Activated T-helper 1 cell treated with anti-CD3 and anti-CD28 coated beads, Interleukin-12 subunit alpha, Interleukin-12 subunit beta, Interleukin-2, Interleukin-4 antibody, amounts not matched to agents 30 ng/mL and 10 ng/mL and 1 ng/mL, durations not matched to agents 14 hours and 24 hours and 36 hours (primary cell): ENCODE data around the gene JARID2. TPM values are rescaled to one million over a fixed set of nuclear protein-coding genes. Genes with fewer than 3 reads are reported as not detected.

Experiments used
- DNase-seq: peaks from one replicate; pipeline ENCODE4 v3.0.0; 2021; ENCODE audit warnings: low spot score
- H3K27ac Mint-ChIP-seq: one replicate; pipeline ENCODE4 v1.8.0; 2021; ENCODE audit warnings: mild to moderate bottlenecking, mixed read lengths
- H3K27me3 Mint-ChIP-seq: one replicate; pipeline ENCODE4 v1.8.0; 2022; ENCODE audit warnings: mild to moderate bottlenecking, moderate library complexity, mixed read lengths; ENCODE audit not compliant: insufficient read depth
- H3K36me3 Mint-ChIP-seq: one replicate; pipeline ENCODE4 v1.8.0; 2021; ENCODE audit warnings: low read depth, mixed read lengths
- H3K4me1 Mint-ChIP-seq: one replicate; pipeline ENCODE4 v1.8.0; 2021; ENCODE audit warnings: low read depth, mixed read lengths
- H3K4me3 Mint-ChIP-seq: one replicate; pipeline ENCODE4 v1.8.0; 2021; ENCODE audit warnings: mild to moderate bottlenecking, moderate library complexity, mixed read lengths
- H3K9me3 Mint-ChIP-seq: one replicate; pipeline ENCODE4 v1.8.0; 2021; ENCODE audit warnings: mixed read lengths
- intact Hi-C: fragments of 100-400 bp; cut with micrococcal nuclease; formaldehyde crosslinking; loops from one replicate; pipeline ENCODE4 v1.15.1; 2024
- total RNA-seq: library from RNA; stranded (reverse); gene quantifications from 2 replicates; pipeline ENCODE4 v1.2.3, GENCODE V29; 2022

The JARID2 gene
- total RNA-seq, 1 donor from 2014 or later: 60.5 TPM

DNA sequence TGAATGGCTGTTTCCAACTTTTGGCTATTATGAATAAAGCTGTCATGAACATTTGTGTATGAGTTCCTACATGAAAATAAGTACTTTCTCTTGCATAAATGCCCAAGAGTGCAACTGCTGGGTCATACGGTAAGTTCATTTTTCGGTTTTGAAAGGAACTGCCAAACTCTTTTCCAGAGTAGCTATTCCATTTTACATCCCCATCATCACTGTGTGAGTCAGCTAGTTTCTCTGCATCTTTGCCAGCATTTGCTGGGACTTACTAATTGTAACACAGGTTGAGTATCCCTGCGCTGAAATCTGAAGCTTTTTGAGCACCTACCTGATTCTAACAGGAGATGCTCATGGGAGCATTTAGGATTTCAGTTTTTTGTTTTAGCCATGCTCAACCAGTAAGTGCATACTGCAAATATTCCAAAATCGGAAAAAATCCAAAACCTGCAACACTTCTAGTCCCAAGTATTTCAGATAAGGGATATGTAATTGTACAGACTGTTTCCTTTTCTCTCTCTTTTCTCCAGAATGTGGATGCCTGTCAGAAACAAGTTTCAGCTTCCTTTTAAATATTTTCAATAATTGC, 298.5 kb downstream of the JARID2 start:
- Mint-ChIP-seq H3K4me1 (no peaks in the 10 kb centered on the region), H3K27me3 (no peaks in the 10 kb centered on the region), H3K36me3 (no peaks in the 10 kb centered on the region), H3K9me3 (no peaks in the 10 kb centered on the region), H3K27ac (no peak overlapping the region), H3K4me3 (no peak overlapping the region)
- DNase-seq: no peak
- intact Hi-C loops: no loop called here

DNA sequence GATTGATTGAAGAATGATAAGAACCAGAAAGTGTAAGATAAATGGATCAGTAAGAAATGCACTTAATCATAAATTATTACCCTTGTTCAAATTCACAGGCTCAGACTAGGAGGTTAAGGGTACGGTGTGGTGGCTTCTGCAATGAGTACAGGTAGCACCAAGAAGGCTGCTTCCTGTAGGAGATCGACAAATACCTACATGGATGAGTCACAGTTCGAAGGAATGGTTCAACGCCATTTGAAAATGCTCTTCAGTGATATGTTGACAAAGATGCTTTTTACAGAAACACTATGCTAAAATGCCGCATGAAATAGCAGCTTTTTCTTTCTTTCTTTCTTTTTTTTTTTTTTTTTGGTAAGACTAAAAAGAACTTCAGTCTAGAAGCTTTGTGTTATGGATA, 300.7 kb downstream of the JARID2 start:
- Mint-ChIP-seq H3K4me3 (no peak overlapping the region), H3K27me3 (no peaks in the 10 kb centered on the region), H3K4me1 (no peaks in the 10 kb centered on the region), H3K36me3 (peaks cover 2% of the 10 kb centered on the region), H3K27ac (no peak overlapping the region), H3K9me3 (no peaks in the 10 kb centered on the region)
- no peak for DNase-seq
- intact Hi-C loops: no loop called here

DNA sequence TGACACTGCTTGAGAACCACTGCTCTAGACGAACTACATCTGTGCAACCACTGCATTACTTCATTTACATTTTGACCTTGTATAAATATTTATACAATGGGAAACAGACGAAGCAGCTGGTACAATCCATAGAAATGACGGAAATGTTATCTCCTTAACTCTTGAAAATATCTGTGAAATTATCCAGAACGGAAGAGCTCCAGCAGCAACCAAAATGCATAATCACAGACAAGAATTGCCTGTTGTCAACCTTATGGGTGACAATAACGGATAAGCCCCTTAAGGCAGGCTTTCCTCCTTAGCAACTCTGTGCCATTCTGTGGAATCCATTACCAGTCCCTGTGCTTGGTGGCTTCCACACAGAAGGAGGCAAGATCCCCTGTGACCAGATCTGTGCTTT, 301.5 kb downstream of the JARID2 start:
- Mint-ChIP-seq H3K4me1 (no peaks in the 10 kb centered on the region), H3K27ac (no peak overlapping the region), H3K9me3 (no peaks in the 10 kb centered on the region), H3K4me3 (no peak overlapping the region), H3K36me3 (peaks cover 2% of the 10 kb centered on the region), H3K27me3 (no peaks in the 10 kb centered on the region)
- intact Hi-C loops: no loop called here
- no peak for DNase-seq

DNA sequence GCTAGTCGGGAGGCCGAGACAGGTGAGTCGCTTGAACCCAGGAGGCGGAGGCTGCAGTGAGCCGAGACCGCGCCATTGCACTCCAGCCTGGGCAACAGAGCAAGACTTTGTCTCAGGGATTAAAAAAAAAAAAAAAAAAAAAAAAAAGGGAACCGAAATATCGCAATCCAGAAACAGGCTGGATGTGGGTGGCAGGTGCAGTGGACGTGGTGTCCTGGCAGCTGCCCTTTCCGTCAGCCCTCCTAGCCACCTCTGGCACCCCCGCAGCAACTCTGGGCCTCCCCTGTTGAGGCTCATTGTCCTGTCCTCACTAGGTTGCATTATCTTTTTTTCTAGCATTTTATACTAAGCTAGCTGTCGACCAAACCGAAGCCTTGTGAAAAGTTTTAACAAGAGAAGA, 303.5 kb downstream of the JARID2 start:
- H3K36me3 Mint-ChIP-seq: peaks cover 2% of the 10 kb centered on the region
- intact Hi-C loops: no loop called here
- H3K27ac Mint-ChIP-seq: no peak overlapping the region

DNA sequence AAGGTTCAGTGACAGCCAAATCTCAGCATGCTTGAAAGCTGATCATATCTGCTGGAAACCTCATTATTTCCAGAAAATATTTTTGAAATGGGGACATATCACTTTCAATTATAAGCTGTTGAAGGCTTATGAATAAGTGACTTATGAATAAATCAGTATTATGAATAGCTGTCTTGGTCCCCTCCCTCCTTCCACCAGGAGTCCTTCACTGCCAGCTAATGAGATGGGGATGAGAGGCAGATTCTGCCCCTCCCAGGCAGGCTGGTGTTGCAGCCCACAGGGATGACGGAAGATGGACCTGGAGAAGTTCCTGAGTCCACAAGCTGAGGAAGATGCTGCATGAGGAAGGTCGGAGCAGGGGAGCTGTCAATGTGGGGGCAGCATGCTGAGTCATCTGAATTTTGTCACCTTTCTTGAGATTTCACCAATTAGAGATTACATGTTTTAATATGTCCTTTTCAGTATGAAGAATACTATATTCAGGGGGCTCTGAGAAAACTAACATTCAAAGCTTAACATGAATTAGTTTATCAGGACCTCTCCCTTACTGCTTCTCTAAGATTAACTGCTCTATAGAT, 304.8 kb downstream of the JARID2 start:
- Mint-ChIP-seq H3K4me3 (no peak overlapping the region), H3K27me3 (no peaks in the 10 kb centered on the region), H3K4me1 (no peaks in the 10 kb centered on the region), H3K9me3 (no peaks in the 10 kb centered on the region), H3K36me3 (peaks cover 2% of the 10 kb centered on the region), H3K27ac (no peak overlapping the region)
- DNase-seq: no peak
- intact Hi-C loops: no loop called here

More for the DNA sequence above, 303.5 kb downstream of the JARID2 start:
- Mint-ChIP-seq H3K9me3 (no peaks in the 10 kb centered on the region), H3K27me3 (no peaks in the 10 kb centered on the region), H3K4me1 (no peaks in the 10 kb centered on the region), H3K4me3 (no peak overlapping the region)
- DNase-seq: no peak

DNA sequence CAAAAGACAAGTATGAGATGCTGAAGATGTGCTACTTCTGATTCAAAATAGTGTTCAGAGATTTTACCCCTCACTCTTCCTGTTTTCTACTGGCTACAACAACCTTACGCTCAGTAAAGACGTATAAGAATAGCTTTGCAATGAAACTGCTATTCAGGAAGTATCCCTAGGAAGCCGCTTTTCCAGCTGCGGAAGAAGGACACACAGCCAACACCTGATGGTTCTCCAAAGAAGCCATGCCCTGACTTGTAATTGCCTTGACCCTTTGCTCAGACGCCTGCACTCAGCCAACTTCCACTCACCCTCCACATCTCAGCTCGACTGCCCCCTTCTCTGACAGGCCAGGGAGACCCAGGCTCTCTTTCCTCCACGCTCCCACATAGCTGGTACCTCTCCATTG, 305.4 kb downstream of the JARID2 start:
- DNase-seq: no peak
- intact Hi-C loops: no loop called here
- Mint-ChIP-seq H3K27me3 (no peaks in the 10 kb centered on the region), H3K4me1 (no peaks in the 10 kb centered on the region), H3K9me3 (no peaks in the 10 kb centered on the region), H3K27ac (no peak overlapping the region), H3K4me3 (no peak overlapping the region), H3K36me3 (peaks cover 2% of the 10 kb centered on the region)

DNA sequence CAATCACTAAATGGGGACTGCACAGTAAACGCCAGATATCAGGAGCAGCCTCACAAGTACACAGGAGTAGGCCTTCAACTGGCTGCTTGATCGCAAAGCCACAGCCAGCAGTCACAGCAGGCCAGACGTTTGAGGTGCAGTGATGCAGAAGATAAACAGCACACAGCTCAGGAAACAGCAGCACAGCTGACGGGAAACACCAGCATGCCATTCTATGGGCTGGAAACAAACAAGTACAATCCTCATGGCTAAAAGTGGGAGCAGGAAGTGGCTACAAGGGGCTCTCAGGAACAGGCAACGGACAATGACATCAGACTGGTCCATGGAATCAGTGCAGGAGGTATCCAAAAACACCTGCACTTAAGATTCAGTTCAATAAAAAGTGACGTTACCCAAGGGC, 305.9 kb downstream of the JARID2 start:
- Mint-ChIP-seq H3K4me3 (no peak overlapping the region), H3K9me3 (no peaks in the 10 kb centered on the region), H3K36me3 (peaks cover 4% of the 10 kb centered on the region), H3K27me3 (no peaks in the 10 kb centered on the region), H3K4me1 (no peaks in the 10 kb centered on the region), H3K27ac (no peak overlapping the region)
- intact Hi-C loops: no loop called here
- no peak for DNase-seq

DNA sequence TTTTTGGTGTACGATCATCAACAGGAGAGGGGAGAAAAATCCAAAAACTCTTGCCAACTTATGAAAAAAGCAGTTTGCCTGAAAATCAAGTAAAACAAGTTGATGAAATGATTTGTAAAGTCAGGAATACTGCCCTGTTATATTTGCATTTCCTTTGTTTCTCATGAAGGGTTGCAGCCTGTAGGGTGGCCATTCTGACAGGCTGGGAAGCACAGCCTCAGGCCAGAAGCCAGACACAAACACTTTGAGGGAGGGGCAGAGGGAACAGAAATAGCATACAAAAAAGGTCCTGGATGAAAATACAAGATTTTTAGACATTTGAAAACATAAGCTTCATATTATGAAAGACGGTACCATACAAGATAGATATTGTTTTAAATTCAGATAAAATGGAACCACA, 307.2 kb downstream of the JARID2 start:
- DNase-seq: no peak
- no peak overlapping the region for H3K4me3 Mint-ChIP-seq
- no peaks in the 10 kb centered on the region for H3K4me1 Mint-ChIP-seq
- H3K9me3 Mint-ChIP-seq: no peaks in the 10 kb centered on the region
- intact Hi-C loops: no loop called here
- H3K27ac Mint-ChIP-seq: no peak overlapping the region
- H3K27me3 Mint-ChIP-seq: no peaks in the 10 kb centered on the region
- H3K36me3 Mint-ChIP-seq: peaks cover 6% of the 10 kb centered on the region

DNA sequence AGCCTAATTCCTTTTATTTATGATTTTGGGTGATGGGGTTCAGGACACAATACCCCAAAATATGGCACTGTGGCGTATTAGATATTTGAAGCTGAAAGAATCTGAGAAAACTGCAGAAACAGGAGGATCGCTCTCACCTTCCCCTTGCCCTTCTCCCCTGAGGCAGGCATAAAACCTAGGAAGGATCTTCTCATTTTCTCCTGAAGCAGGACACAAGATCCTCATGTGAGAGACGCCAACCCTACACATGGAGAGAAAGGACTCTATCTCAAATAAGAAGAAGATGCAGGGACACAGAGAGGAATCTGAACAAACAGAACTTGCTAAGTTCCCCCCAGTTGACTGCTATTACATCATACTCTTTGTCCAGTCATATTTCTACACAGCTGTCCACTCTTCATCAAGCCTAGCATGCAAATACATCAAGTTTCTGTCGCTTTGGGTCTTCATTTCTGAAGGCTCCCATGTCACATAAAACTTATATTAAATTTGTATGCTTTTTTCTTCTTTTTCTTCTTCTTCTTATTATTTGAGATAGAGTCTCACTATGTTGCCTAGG, 307.9 kb downstream of the JARID2 start:
- no peak for DNase-seq
- Mint-ChIP-seq H3K9me3 (no peaks in the 10 kb centered on the region), H3K27ac (no peak overlapping the region), H3K4me3 (no peak overlapping the region), H3K4me1 (no peaks in the 10 kb centered on the region), H3K27me3 (no peaks in the 10 kb centered on the region), H3K36me3 (peaks cover 6% of the 10 kb centered on the region)
- intact Hi-C loops: no loop called here

DNA sequence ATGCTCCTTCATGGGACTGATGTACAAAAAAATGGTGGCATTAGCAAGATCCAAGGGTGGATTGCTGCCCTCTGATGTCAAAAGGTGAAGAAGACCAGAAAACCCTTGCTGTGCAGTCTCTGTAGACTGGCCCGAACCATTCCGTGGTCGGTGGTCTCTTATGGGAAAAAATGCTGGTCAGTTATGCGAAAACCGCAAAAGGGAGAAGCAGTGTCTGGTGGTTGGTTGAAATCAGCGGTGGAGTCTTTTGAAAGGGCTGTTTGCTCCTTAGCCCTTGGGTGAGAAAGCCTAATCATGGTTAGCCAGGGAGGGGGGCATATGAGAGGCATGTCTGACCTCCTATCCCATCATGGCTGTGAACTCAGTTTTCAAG, 308.8 kb downstream of the JARID2 start:
- Mint-ChIP-seq H3K4me3 (no peak overlapping the region), H3K4me1 (no peaks in the 10 kb centered on the region), H3K27ac (no peak overlapping the region), H3K36me3 (peaks cover 6% of the 10 kb centered on the region), H3K9me3 (no peaks in the 10 kb centered on the region), H3K27me3 (no peaks in the 10 kb centered on the region)
- DNase-seq: no peak
- intact Hi-C loops: no loop called here

DNA sequence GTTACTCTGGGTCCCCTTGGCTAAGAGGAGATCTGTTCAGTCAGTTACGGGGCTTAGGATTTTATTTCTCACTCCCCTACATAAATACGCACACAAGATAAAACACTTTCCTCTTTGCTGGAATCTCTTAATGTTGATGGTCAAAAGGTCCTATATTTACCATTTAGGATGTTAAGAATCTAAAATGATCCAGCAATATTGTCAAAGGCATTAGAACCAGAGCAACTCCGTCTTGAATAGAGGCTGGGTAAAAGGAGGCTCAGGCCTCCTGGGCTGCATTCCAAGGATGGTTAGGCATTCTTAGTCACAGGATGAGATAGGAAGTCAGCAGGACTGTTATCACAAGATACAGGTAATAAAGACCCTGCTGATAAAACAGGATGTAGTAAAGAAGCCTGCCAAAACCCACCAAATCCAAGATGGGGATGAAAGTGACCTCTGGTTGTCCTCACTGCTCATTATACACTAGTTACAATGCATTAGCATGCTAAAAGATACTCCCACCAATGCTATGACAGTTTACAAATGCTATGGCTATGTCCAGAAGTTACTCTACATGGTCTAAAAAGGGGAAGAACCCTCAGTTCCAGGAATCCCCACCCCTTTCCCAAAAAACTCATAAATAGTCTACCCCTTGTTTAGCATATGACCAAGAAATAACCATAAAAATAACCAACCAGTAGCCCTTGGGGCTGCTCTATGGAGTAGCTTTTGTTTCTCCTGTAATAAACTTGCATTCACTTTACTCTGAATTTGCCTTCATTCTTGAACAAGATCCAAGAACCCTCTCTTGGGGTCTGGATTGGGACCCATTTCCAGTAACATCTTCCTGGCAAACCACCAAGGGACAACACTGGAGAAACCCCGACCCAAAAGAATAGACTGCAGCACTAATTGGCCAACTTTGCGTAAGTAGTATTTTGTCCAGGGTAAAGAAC, 309.5 kb downstream of the JARID2 start:
- Mint-ChIP-seq H3K4me1 (no peaks in the 10 kb centered on the region), H3K4me3 (no peak overlapping the region), H3K27ac (no peak overlapping the region), H3K9me3 (no peaks in the 10 kb centered on the region), H3K36me3 (peaks cover 6% of the 10 kb centered on the region), H3K27me3 (no peaks in the 10 kb centered on the region)
- DNase-seq: no peak
- intact Hi-C loops: no loop called here

DNA sequence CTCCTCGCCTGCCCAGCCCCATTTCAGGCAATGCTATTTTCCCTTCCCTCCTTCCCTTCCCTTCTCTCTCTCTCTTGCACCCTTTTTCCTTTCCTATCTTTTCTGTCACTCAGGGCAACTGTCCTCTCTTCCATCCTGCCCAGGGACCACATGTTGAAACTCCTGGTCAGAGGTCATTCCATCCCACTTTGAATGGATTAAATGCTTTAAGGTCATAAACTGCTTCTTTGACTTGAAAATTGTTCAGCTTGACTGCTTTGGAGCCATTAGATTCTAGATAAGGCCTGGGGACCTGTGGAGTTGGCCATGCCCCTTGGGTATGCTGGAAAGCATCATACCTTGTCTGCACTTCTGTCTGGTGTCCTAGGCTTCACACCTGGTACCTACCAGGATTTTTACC, 310.8 kb downstream of the JARID2 start:
- no peak overlapping the region for H3K27ac Mint-ChIP-seq
- H3K4me1 Mint-ChIP-seq: no peaks in the 10 kb centered on the region
- H3K4me3 Mint-ChIP-seq: no peak overlapping the region
- H3K9me3 Mint-ChIP-seq: no peaks in the 10 kb centered on the region
- intact Hi-C loops: no loop called here
- peaks cover 4% of the 10 kb centered on the region for H3K36me3 Mint-ChIP-seq
- H3K27me3 Mint-ChIP-seq: no peaks in the 10 kb centered on the region
- no peak for DNase-seq

DNA sequence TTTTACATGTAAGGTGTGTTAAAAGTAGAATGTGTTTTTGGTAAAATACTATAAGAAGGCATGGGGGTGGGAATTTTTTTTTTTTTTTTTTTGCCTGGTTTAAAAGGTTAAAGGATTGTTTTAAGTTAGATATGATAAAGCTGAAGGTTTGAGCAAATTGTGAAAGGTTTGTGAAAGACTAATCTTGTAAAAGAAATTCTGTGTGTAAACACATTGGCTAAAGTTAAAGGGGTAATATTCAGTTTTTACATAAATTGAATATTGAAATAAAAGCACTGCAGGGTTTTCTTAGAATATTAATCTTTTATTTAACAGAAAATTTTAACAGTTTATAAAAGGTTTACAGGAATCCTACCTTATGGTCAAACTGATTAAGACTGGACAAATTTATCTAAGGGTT, 311.3 kb downstream of the JARID2 start:
- H3K4me3 Mint-ChIP-seq: no peak overlapping the region

More for the DNA sequence above, 311.3 kb downstream of the JARID2 start:
- H3K9me3 Mint-ChIP-seq: no peaks in the 10 kb centered on the region
- peaks cover 4% of the 10 kb centered on the region for H3K36me3 Mint-ChIP-seq
- intact Hi-C loops: no loop called here
- no peak overlapping the region for H3K27ac Mint-ChIP-seq
- DNase-seq: no peak
- no peaks in the 10 kb centered on the region for H3K27me3 Mint-ChIP-seq
- H3K4me1 Mint-ChIP-seq: no peaks in the 10 kb centered on the region
